K562 (cell line): ENCODE results near the gene PUSL1. TPM values are rescaled to one million over a fixed set of nuclear protein-coding genes. Genes with fewer than 3 reads are reported as not detected.

ENCODE experiments used
- MTA1 ChIP-seq: fragments of 450-650 bp; IDR thresholded peaks from 2 replicates; pipeline ENCODE4 v1.6.1; 2017; ENCODE audit warnings: borderline replicate concordance
- PTBP1 ChIP-seq: fragments of 200-400 bp; formaldehyde crosslinking; IDR thresholded peaks from 2 replicates; pipeline ENCODE4 v1.6.1; 2017; ENCODE audit warnings: low read depth, low read length
- RBM39 ChIP-seq: fragments of 200-400 bp; formaldehyde crosslinking; optimal IDR thresholded peaks from 2 replicates; pipeline ENCODE3; 2018; ENCODE audit warnings: low read depth, low read length
- REST ChIP-seq, 2 experiments: fragments of 450-650 bp; formaldehyde crosslinking in 1 of 2; IDR thresholded peaks; 2 replicates each; pipeline versions ENCODE4 v1.4.0 to v1.6.1; 2014 to 2020; ENCODE audit warnings: mild to moderate bottlenecking in 2 of 2, borderline replicate concordance in 1 of 2, low read depth in 1 of 2
- SRSF9 ChIP-seq: fragments of 200-400 bp; formaldehyde crosslinking; IDR thresholded peaks from 2 replicates; pipeline ENCODE4 v1.6.1; 2017; ENCODE audit warnings: low read depth, low read length, borderline replicate concordance
- ZBED1 ChIP-seq: IDR thresholded peaks from 2 replicates; pipeline ENCODE4 v1.6.1; 2014
- ZNF280A ChIP-seq: fragments of 450-650 bp; IDR thresholded peaks from 2 replicates; pipeline ENCODE4 v1.6.1; 2018; ENCODE audit warnings: mild to moderate bottlenecking, low read depth; ENCODE audit not compliant: partially characterized antibody
- ZNF318 ChIP-seq, 2 experiments: fragments of 450-650 bp; IDR thresholded peaks; 2 replicates each; pipeline ENCODE4 v1.6.1; 2016; ENCODE audit warnings: mild to moderate bottlenecking in 2 of 2, borderline replicate concordance in 1 of 2, low read depth in 1 of 2, moderate library complexity in 1 of 2
- polyA plus RNA-seq, 8 experiments: library from polyadenylated mRNA; depleted of rRNA in 4 of 8; stranded (reverse) in 5 of 8; unstranded in 3 of 8; fragments of >200 nt; fragmentation: Nextera tagmentation in 2 of 8; fragmentation: Illumina TruSeq in 1 of 8; extraction: Ambion mirVana in 2 of 8; extraction: Trizol in 1 of 8; gene quantifications; 2 replicates each; pipeline versions ENCODE4 v1.2.1 to v1.2.3, GENCODE V29; 2011 to 2014; ENCODE audit warnings: inconsistent platforms in 1 of 8, missing spikeins in 1 of 8
- total RNA-seq, 7 experiments: library from RNA; depleted of rRNA in 6 of 7; stranded (reverse); fragments of >200 nt in 6 of 7; fragmentation: Illumina TruSeq in 2 of 7; extraction: Trizol in 2 of 7; gene quantifications; 2 replicates each; pipeline versions ENCODE4 v1.2.1 to v1.2.3, GENCODE V29; 2011 to 2021; ENCODE audit warnings: low replicate concordance in 1 of 7

The PUSL1 gene
- total and polyA plus RNA-seq, 9 of the 15 experiments (the other 6 are each of a cell fraction or from before 2014, with no cell fraction given): 0.62 to 86.9 (median 13.6) TPM

GRCh38 chr1:1305300-1306069 is 2.9 kb upstream of the PUSL1 start (continued):
- TF ChIP-seq REST (IDR thresholded peaks at IDR 0.05; ENCODE audit: borderline replicate concordance): 0 out of 2 replicates have a peak, but pooled peaks have one; percentile 23
- no peak for TF ChIP-seq REST (CRISPR knock-in tag; IDR thresholded peaks at IDR 0.05; ENCODE audit: low read depth)
- no peak for TF ChIP-seq RBM39
- TF ChIP-seq ZNF318 (IDR thresholded peaks at IDR 0.05; ENCODE audit: borderline replicate concordance in 1 of 2, low read depth in 1 of 2): no peak
- TF ChIP-seq ZNF280A: no peak
- no peak for TF ChIP-seq ZBED1
- TF ChIP-seq SRSF9: no peak
- TF ChIP-seq PTBP1: no peak
- no peak for TF ChIP-seq MTA1
